GM10266 (cell line): ENCODE data around the gene SIRT3.
"Not testable (repeated sequence)": the region's sequence is repeated elsewhere in the genome, so short reads cannot be mapped to it uniquely, and the experiment has no call there.

Experiments
- DNase-seq: peaks from one replicate; pipeline ENCODE4 v3.0.0; 2012; ENCODE audit errors: extremely low spot score
- CTCF ChIP-seq: IDR thresholded peaks from 2 replicates; pipeline ENCODE4 v1.5.1; 2012; ENCODE audit warnings: mild to moderate bottlenecking, low read depth; ENCODE audit not compliant: control insufficient read depth, insufficient read depth; ENCODE audit errors: missing control alignments

The SIRT3 gene

GRCh38 chr11:200224-201003, 35.7 kb downstream of the SIRT3 start:
- no peak for DNase-seq
- TF ChIP-seq CTCF = no peak

GRCh38 chr11:199782-200181, 36.4 kb downstream of the SIRT3 start:
- DNase-seq = no peak
- TF ChIP-seq CTCF = no peak

- no peak for DNase-seq
- TF ChIP-seq CTCF = no peak
These were observed 37.0 kb downstream of the SIRT3 start for GRCh38 chr11:199004-199581.

- no peak for DNase-seq
- no peak for TF ChIP-seq CTCF
These were observed 37.8 kb downstream of the SIRT3 start for GRCh38 chr11:198236-198806.

- no peak for DNase-seq
- TF ChIP-seq CTCF = no peak
These were observed 38.4 kb downstream of the SIRT3 start for GRCh38 chr11:197741-198235.

GRCh38 chr11:196786-197731, 39.1 kb downstream of the SIRT3 start:
- no peak for DNase-seq
- no peak for TF ChIP-seq CTCF

- DNase-seq = not testable (repeated sequence)
These were observed 42.7 kb downstream of the SIRT3 start for GRCh38 chr11:193481-193880.

GRCh38 chr11:192674-193128, 43.4 kb downstream of the SIRT3 start, which contains the start of gene SCGB1C1:
TSS of gene SCGB1C1 (plus strand) at chr11:193078. CDS start at chr11:193100, 22 bp downstream.
- not testable (repeated sequence) for DNase-seq
